Lower leg skin (tissue), 4 donors: ENCODE measurements around the gene UNC45A. TPM values are rescaled to one million over a fixed set of nuclear protein-coding genes. Genes with fewer than 3 reads are reported as not detected.

Experiments used
- DNase-seq, 2 donors: peaks; one replicate each; pipeline ENCODE4 v3.0.0-alpha.2; 2019; ENCODE audit warnings: low spot score in 2 of 2
- H3K4me3 ChIP-seq: fragments of 200-600 bp; sonication (generic); 2 replicates; pipeline ENCODE4 v1.5.1; 2017; ENCODE audit warnings: mild to moderate bottlenecking, low read depth; ENCODE audit not compliant: poor library complexity, severe bottlenecking
- CTCF ChIP-seq, 3 donors: fragments of 450-650 bp; IDR thresholded peaks; one replicate each; pipeline ENCODE4 v1.5.1; 2016; ENCODE audit warnings: antibody characterized with exemption in 3 of 3, mild to moderate bottlenecking in 3 of 3, moderate library complexity in 2 of 3
- POLR2A ChIP-seq, 2 donors: fragments of 450-650 bp; IDR thresholded peaks; one replicate each; pipeline ENCODE4 v1.6.1; 2016 to 2017; ENCODE audit warnings: antibody characterized with exemption in 2 of 2, mild to moderate bottlenecking in 1 of 2, moderate library complexity in 1 of 2
- WGBS, 2 donors: methylation state at CpG; one replicate each; pipeline ENCODE4 v1.1.5; 2018; 5-methylcytosine and 5-hydroxymethylcytosine counted together
- intact Hi-C: fragments of 100-400 bp; cut with DNase I; formaldehyde crosslinking; loops from one replicate; pipeline ENCODE4 v1.15.0; 2023; ENCODE audit warnings: low total_unique reads
- total RNA-seq, 4 donors: library from RNA; depleted of rRNA; stranded (reverse); fragments of >200 nt; gene quantifications; one replicate each; pipeline ENCODE4 v1.1.0, GENCODE V29; 2016

UNC45A gene
- total RNA-seq, 4 donors from 2014 or later: 56.5 to 79.1 (median 68.2) TPM

GRCh38 chr15:90972133-90972532, 37.0 kb downstream of the UNC45A start:
- TF ChIP-seq CTCF (IDR thresholded peaks at IDR 0.05) (no peak), POLR2A (IDR thresholded peaks at IDR 0.05) (no peak)
- intact Hi-C loops: no loop called here
- 87 to 94% methylated on average over 5 of the region's 5 CpGs for WGBS, 2 donors
- no peak overlapping the region for H3K4me3 ChIP-seq
- DNase-seq: no peak

- DNase-seq: no peak
- WGBS, 2 donors: 91 to 95% methylated on average over 20 to 21 of the region's 21 CpGs
- H3K4me3 ChIP-seq: no peak overlapping the region
- no peak for TF ChIP-seq CTCF (IDR thresholded peaks at IDR 0.05)
- intact Hi-C loops: no loop called here
These were observed 39.1 kb downstream of the UNC45A start for GRCh38 chr15:90974216-90974615.

- no peak overlapping the region for H3K4me3 ChIP-seq
- no peak for TF ChIP-seq POLR2A (IDR thresholded peaks at IDR 0.05)
- TF ChIP-seq CTCF (IDR thresholded peaks at IDR 0.05): no peak
- no peak for DNase-seq
- intact Hi-C loops: no loop called here
- 46 to 54% methylated on average over 1 of the region's 1 CpG for WGBS, 2 donors
These were observed 44.5 kb downstream of the UNC45A start for GRCh38 chr15:90979582-90979981.

GRCh38 chr15:90981681-90982080, 46.6 kb downstream of the UNC45A start:
- TF ChIP-seq CTCF (IDR thresholded peaks at IDR 0.05): no peak
- no peak for TF ChIP-seq POLR2A (IDR thresholded peaks at IDR 0.05)
- DNase-seq: no peak
- intact Hi-C loops: no loop called here
- no peak overlapping the region for H3K4me3 ChIP-seq
- WGBS, 2 donors: 89 to 91% methylated on average over 6 of the region's 6 CpGs

- no peak for DNase-seq
- WGBS, 2 donors: 90 to 94% methylated on average over 5 of the region's 5 CpGs
- H3K4me3 ChIP-seq: no peak overlapping the region
- intact Hi-C loops: no loop called here
- no peak for TF ChIP-seq POLR2A (IDR thresholded peaks at IDR 0.05)
- TF ChIP-seq CTCF (IDR thresholded peaks at IDR 0.05): no peak
These were observed 47.0 kb downstream of the UNC45A start for GRCh38 chr15:90982135-90982534.

- WGBS, 2 donors: 58 to 67% methylated on average over 11 of the region's 11 CpGs
These were observed 51.9 kb downstream of the UNC45A start for GRCh38 chr15:90986790-90987507.

More at GRCh38 chr15:90986790-90987507, 51.9 kb downstream of the UNC45A start:
- no peak for DNase-seq
- no peak overlapping the region for H3K4me3 ChIP-seq
- intact Hi-C loops: no loop called here
- no peak for TF ChIP-seq POLR2A (IDR thresholded peaks at IDR 0.05)
